ENCODE results near the gene ATP1B1. TPM values are rescaled to one million over a fixed set of nuclear protein-coding genes. Genes with fewer than 3 reads are reported as not detected.

ATP1B1 gene
- total and polyA plus RNA-seq, 2 experiments from 2014 or later = 51.0 to 73.4 TPM

DNA sequence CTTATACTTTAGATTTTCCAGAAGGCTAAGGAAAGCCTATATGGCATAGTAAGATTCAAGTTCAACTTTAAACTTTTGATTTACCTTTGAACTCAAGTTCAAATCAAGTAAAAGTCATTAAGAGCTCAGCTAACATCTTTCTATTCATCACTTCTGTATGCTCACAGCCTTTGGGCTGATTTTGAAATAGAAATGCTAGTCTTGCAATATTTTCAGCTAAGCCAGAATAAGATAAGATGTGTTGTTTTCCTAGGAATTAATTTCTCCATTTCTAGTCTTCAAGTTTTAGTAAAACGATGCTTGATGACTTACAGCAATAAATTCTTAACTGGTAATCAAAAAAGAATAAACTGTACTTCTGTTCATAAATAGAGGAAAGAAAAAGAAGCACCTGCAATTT, 35.6 kb downstream of the ATP1B1 start:
- Histone ChIP-seq H3K9me2 (ENCODE audit: insufficient read depth) (no peaks in the 10 kb centered on the region), H3K4me3 (no peak overlapping the region), H2AFZ (no peak overlapping the region), H3K4me2 (no peak overlapping the region), H4K20me1 (replicated peaks; ENCODE audit: insufficient read depth) (no peaks in the 10 kb centered on the region), H3K36me3 (ENCODE audit: insufficient read depth) (no peaks in the 10 kb centered on the region), H3K4me1 (ENCODE audit: insufficient read depth) (no peaks in the 10 kb centered on the region), H3K27ac (ENCODE audit: low read depth) (no peak overlapping the region), H3K79me2 (replicated peaks; ENCODE audit: insufficient read depth) (no peaks in the 10 kb centered on the region), H3F3A (replicated peaks; ENCODE audit: low read depth) (no peaks in the 10 kb centered on the region), H3K27me3 (ENCODE audit: insufficient read depth) (no peaks in the 10 kb centered on the region)
- H3K27ac Mint-ChIP-seq = no peak overlapping the region
- no peaks in the 10 kb centered on the region for H3K36me3 Mint-ChIP-seq (ENCODE audit: low read depth)
- no peak for ATAC-seq
- H3K9me3 Mint-ChIP-seq = no peaks in the 10 kb centered on the region
- H3K4me1 Mint-ChIP-seq = peaks cover 15% of the 10 kb centered on the region
- H3K27me3 Mint-ChIP-seq (ENCODE audit: insufficient read depth, low read depth, poor library complexity) = no peaks in the 10 kb centered on the region
- TF ChIP-seq STAT1 (IDR thresholded peaks at IDR 0.05; ENCODE audit: unreplicated experiment) (no peak), CTCF (conservative IDR thresholded peaks at IDR 0.05; ENCODE audit: low read depth in 2 of 2) (no peak), JUNB (IDR thresholded peaks at IDR 0.05; ENCODE audit: unreplicated experiment) (no peak), EZH2phosphoT487 (IDR thresholded peaks at IDR 0.05; ENCODE audit: unreplicated experiment) (no peak), CREB1 (CRISPR knock-in tag; IDR thresholded peaks at IDR 0.05; ENCODE audit: low read depth) (no peak), POLR2AphosphoS5 (IDR thresholded peaks at IDR 0.05; ENCODE audit: low read depth) (no peak), ZNF114 (CRISPR knock-in tag; IDR thresholded peaks at IDR 0.05) (no peak), NANOG (IDR thresholded peaks at IDR 0.05; ENCODE audit: borderline replicate concordance) (no peak), EZH2 (IDR thresholded peaks at IDR 0.05; ENCODE audit: low read depth, unreplicated experiment) (no peak), REST (IDR thresholded peaks at IDR 0.05; ENCODE audit: unreplicated experiment) (no peak), ZNF462 (CRISPR knock-in tag; IDR thresholded peaks at IDR 0.05) (no peak), ZNF331 (CRISPR knock-in tag; IDR thresholded peaks at IDR 0.05; ENCODE audit: low read depth) (no peak)
- TF ChIP-seq, protein P1, sequence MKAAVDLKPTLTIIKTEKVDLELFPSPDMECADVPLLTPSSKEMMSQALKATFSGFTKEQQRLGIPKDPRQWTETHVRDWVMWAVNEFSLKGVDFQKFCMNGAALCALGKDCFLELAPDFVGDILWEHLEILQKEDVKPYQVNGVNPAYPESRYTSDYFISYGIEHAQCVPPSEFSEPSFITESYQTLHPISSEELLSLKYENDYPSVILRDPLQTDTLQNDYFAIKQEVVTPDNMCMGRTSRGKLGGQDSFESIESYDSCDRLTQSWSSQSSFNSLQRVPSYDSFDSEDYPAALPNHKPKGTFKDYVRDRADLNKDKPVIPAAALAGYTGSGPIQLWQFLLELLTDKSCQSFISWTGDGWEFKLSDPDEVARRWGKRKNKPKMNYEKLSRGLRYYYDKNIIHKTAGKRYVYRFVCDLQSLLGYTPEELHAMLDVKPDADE (IDR thresholded peaks at IDR 0.05) = no peak
- DNase-seq (ENCODE audit: low spot score) = no peak
- H3K4me3 Mint-ChIP-seq = no peak overlapping the region

Data from GM23338 (cell line).